GM23338 (cell line): ENCODE data around the gene ERCC1.

Source experiments
- CREB1 ChIP-seq: fragments of 250-450 bp; sonication (Bioruptor Pico); IDR thresholded peaks from 2 replicates; pipeline ENCODE4 v1.5.0; 2020; ENCODE audit warnings: low read depth, mild to moderate bottlenecking, moderate library complexity
- CTCF ChIP-seq, 2 experiments: fragments of 200-600 bp in 1 of 2; sonication (generic) in 1 of 2; conservative IDR thresholded peaks; 2 replicates each; pipeline versions ENCODE4 v1.5.1 to v1.6.1; 2016 to 2017; ENCODE audit warnings: antibody characterized with exemption in 2 of 2, low read depth in 2 of 2, mild to moderate bottlenecking in 2 of 2, moderate library complexity in 1 of 2
- EZH2 ChIP-seq: fragments of 200-600 bp; sonication (generic); IDR thresholded peaks from one replicate; pipeline ENCODE4 v1.8.0; 2017; ENCODE audit warnings: antibody characterized with exemption, mild to moderate bottlenecking, low read depth; ENCODE audit not compliant: unreplicated experiment
- EZH2phosphoT487 ChIP-seq: fragments of 200-600 bp; sonication (generic); IDR thresholded peaks from one replicate; pipeline ENCODE4 v1.8.1; 2018; ENCODE audit warnings: antibody characterized with exemption; ENCODE audit not compliant: unreplicated experiment
- JUNB ChIP-seq: IDR thresholded peaks from one replicate; pipeline ENCODE4 v1.6.1; 2016; ENCODE audit warnings: antibody characterized with exemption; ENCODE audit not compliant: unreplicated experiment
- POLR2AphosphoS5 ChIP-seq: IDR thresholded peaks from 2 replicates; pipeline ENCODE4 v1.6.1; 2016; ENCODE audit warnings: antibody characterized with exemption, low read depth
- ZNF114 ChIP-seq: fragments of 250-450 bp; sonication (Bioruptor Pico); IDR thresholded peaks from 2 replicates; pipeline ENCODE4 v1.5.0; 2020; ENCODE audit warnings: mild to moderate bottlenecking, moderate library complexity
- ZNF331 ChIP-seq: fragments of 250-450 bp; sonication (Bioruptor Pico); IDR thresholded peaks from 2 replicates; pipeline ENCODE4 v1.5.0; 2020; ENCODE audit warnings: low read depth, mild to moderate bottlenecking, moderate library complexity

GRCh38 chr19:45446295-45446694 is 22.6 kb upstream of the ERCC1 start:
- TF ChIP-seq JUNB (no peak), EZH2 (no peak), ZNF114 (CRISPR knock-in tag) (no peak), CTCF (conservative IDR thresholded peaks at IDR 0.05; ENCODE audit: low read depth in 2 of 2) (peak; percentile 48 to 71), POLR2AphosphoS5 (no peak), EZH2phosphoT487 (no peak), ZNF331 (CRISPR knock-in tag) (no peak), CREB1 (CRISPR knock-in tag) (no peak)
